GM12878 (cell line): Measurements from ENCODE around the gene SLC2A2. TPM values are rescaled to one million over a fixed set of nuclear protein-coding genes. Genes with fewer than 3 reads are reported as not detected.

ENCODE experiments used
- ATAC-seq: fragments of 200-7000 bp; cut with Tn5 transposase; 3 replicates; pipeline ENCODE4 v1.9.1; 2020; ENCODE audit warnings: mild to moderate bottlenecking, moderate library complexity
- BruUV-seq: library from RNA; stranded (reverse); fragments of 400-500 nt; replicated peaks from 2 replicates; lab custom pipeline; 2021; lab: Mats Ljungman, UMichigan
- CTCF ChIA-PET: fragments of 300-600 bp; sonication (Branson Sonifier 250); formaldehyde crosslinking; extraction: SDS; loops from one replicate; lab custom pipeline; 2021; ENCODE audit warnings: inconsistent platforms; lab: Yijun Ruan, JAX
- POLR2A ChIA-PET: fragments of 350-600 bp; formaldehyde crosslinking; extraction: SDS; loops from one replicate; lab custom pipeline; 2021; ENCODE audit warnings: inconsistent platforms; lab: Charles Lee
- RAD21 ChIA-PET: fragments of 300-600 bp; sonication (Branson Sonifier 250); formaldehyde crosslinking; loops from one replicate; lab custom pipeline; 2023; ENCODE audit warnings: antibody characterized with exemption; ENCODE audit not compliant: unreplicated experiment; lab: Charles Lee
- SMC1A ChIA-PET: fragments of 300-600 bp; sonication (Branson Sonifier 250); formaldehyde crosslinking; loops from one replicate; lab custom pipeline; 2023; ENCODE audit not compliant: unreplicated experiment, uncharacterized antibody; lab: Charles Lee
- DNase-seq: peaks from one replicate; pipeline ENCODE4 v3.0.0-alpha.2; 2011; ENCODE audit warnings: low read depth, low spot score
- FAIRE-seq: peaks from 3 replicates; lab custom pipeline; 2011; peaks lifted over from hg19 to GRCh38; lab: Jason Lieb, UNC
- H2AFZ ChIP-seq: 2 replicates; pipeline ENCODE4 v1.6.0; 2011; ENCODE audit warnings: low read depth, low read length, control low read depth; ENCODE audit not compliant: control insufficient read depth
- H3K27ac ChIP-seq: 2 replicates; pipeline ENCODE4 v1.5.1; 2011; ENCODE audit warnings: control low read depth; ENCODE audit not compliant: control insufficient read depth, insufficient read depth
- H3K27me3 ChIP-seq, 2 experiments: replicated peaks in 1 of 2; 2 replicates each; pipeline versions ENCODE4 v1.6.0 to v1.6.1; 2011; ENCODE audit warnings: low read length in 1 of 2; ENCODE audit not compliant: control insufficient read depth in 2 of 2, insufficient read depth in 2 of 2
- H3K36me3 ChIP-seq, 2 experiments: 2 replicates each; pipeline ENCODE4 v1.5.1; 2011; ENCODE audit warnings: low read length in 1 of 2; ENCODE audit not compliant: control insufficient read depth in 2 of 2, insufficient read depth in 2 of 2
- H3K4me1 ChIP-seq: 2 replicates; pipeline ENCODE4 v1.6.1; 2011; ENCODE audit warnings: mild to moderate bottlenecking, low read length, moderate library complexity, mixed read lengths; ENCODE audit not compliant: control insufficient read depth, insufficient read depth
- H3K4me2 ChIP-seq: 2 replicates; pipeline ENCODE4 v1.6.0; 2011; ENCODE audit warnings: control low read depth; ENCODE audit not compliant: control insufficient read depth, insufficient read depth
- H3K4me3 ChIP-seq: fragments of 200-600 bp; sonication (generic); 2 replicates; pipeline ENCODE4 v1.5.1; 2016
- H3K79me2 ChIP-seq: 2 replicates; pipeline ENCODE4 v1.6.0; 2011; ENCODE audit warnings: low read length; ENCODE audit not compliant: control insufficient read depth, insufficient read depth
- H3K9ac ChIP-seq: 2 replicates; pipeline ENCODE4 v1.8.0; 2011; ENCODE audit warnings: low read length, control low read depth, mixed read lengths; ENCODE audit not compliant: control insufficient read depth, insufficient read depth
- H3K9me3 ChIP-seq: replicated peaks from 3 replicates; pipeline ENCODE4 v1.5.1; 2011; ENCODE audit warnings: mild to moderate bottlenecking, low read length; ENCODE audit not compliant: control insufficient read depth, insufficient read depth
- H4K20me1 ChIP-seq: 2 replicates; pipeline ENCODE4 v1.6.0; 2011; ENCODE audit not compliant: control insufficient read depth, insufficient read depth
- CBX5 ChIP-seq: sonication (generic); IDR thresholded peaks from 2 replicates; pipeline ENCODE4 v1.6.1; 2016; ENCODE audit warnings: low read depth, moderate library complexity, mild to moderate bottlenecking, inconsistent platforms
- NFIC ChIP-seq: IDR thresholded peaks from 2 replicates; pipeline ENCODE4 v1.6.1; 2012; ENCODE audit warnings: low read depth, mild to moderate bottlenecking, inconsistent platforms, low read length, moderate library complexity
- NFYA ChIP-seq: IDR thresholded peaks from 2 replicates; pipeline ENCODE4 v1.6.1; 2011; ENCODE audit warnings: low read depth, mild to moderate bottlenecking, low read length, improper control_type of control experiment, borderline replicate concordance
- NR2C2 ChIP-seq: IDR thresholded peaks from 2 replicates; pipeline ENCODE4 v1.6.1; 2011; ENCODE audit warnings: borderline replicate concordance, low read depth; ENCODE audit not compliant: control insufficient read depth, insufficient read length
- SP1 ChIP-seq: IDR thresholded peaks from one replicate; pipeline ENCODE4 v1.6.1; 2011; ENCODE audit warnings: low read depth, low read length
- STAT1 ChIP-seq: fragments of 450-650 bp; conservative IDR thresholded peaks from 2 replicates; pipeline ENCODE4 v1.6.1; 2014; ENCODE audit warnings: antibody characterized with exemption, mild to moderate bottlenecking
- TCF12 ChIP-seq: IDR thresholded peaks from 2 replicates; pipeline ENCODE4 v1.6.1; 2011; ENCODE audit warnings: low read depth, mild to moderate bottlenecking, low read length
- WRNIP1 ChIP-seq: IDR thresholded peaks from 2 replicates; pipeline ENCODE4 v1.6.1; 2011; ENCODE audit warnings: low read depth, low read length, improper control_type of control experiment, borderline replicate concordance
- ZZZ3 ChIP-seq: IDR thresholded peaks from 2 replicates; pipeline ENCODE4 v1.6.1; 2011; ENCODE audit warnings: low read depth; ENCODE audit not compliant: control insufficient read depth, insufficient read length
- in situ Hi-C: fragments of 300-500 bp; cut with MboI; formaldehyde crosslinking; loops from 9 replicates; pipeline ENCODE4 v1.14.3; 2018; ENCODE audit warnings: mixed read lengths
- intact Hi-C: fragments of 100-400 bp; cut with micrococcal nuclease; formaldehyde crosslinking; loops from one replicate; pipeline ENCODE4 v1.14.2; 2022; ENCODE audit not compliant: unreplicated experiment
- polyA plus RNA-seq, 11 experiments: library from polyadenylated mRNA; depleted of rRNA in 4 of 11; unstranded in 6 of 11; stranded (reverse) in 5 of 11; fragments of >200 nt; fragmentation: Nextera tagmentation in 4 of 11; fragmentation: Illumina TruSeq in 1 of 11; extraction: Ambion mirVana in 4 of 11; extraction: Trizol in 1 of 11; gene quantifications; 1 replicate in 1 of 11; 2 replicates in 10 of 11; pipeline versions ENCODE4 v1.2.1 to v1.2.3, GENCODE V29; 2011 to 2016; ENCODE audit warnings: inconsistent platforms in 2 of 11, missing spikeins in 2 of 11, low read depth in 1 of 11
- total RNA-seq, 4 experiments: library from RNA; depleted of rRNA in 3 of 4; stranded (reverse); fragments of >200 nt in 3 of 4; fragmentation: Illumina TruSeq in 1 of 4; extraction: Trizol in 1 of 4; gene quantifications; 2 replicates each; pipeline versions ENCODE4 v1.2.1 to v1.2.3, GENCODE V29; 2013 to 2021
- TF ChIP-seq, protein P1 (sequence below): fragments of 450-650 bp; IDR thresholded peaks from 2 replicates; pipeline ENCODE4 v1.6.1; 2017; ENCODE audit warnings: borderline replicate concordance
- TF ChIP-seq, protein P2 (sequence below): IDR thresholded peaks from 2 replicates; pipeline ENCODE4 v1.6.1; 2012; ENCODE audit warnings: low read depth, low read length, improper control_type of control experiment
- TF ChIP-seq, protein P3 (sequence below): fragments of 450-650 bp; IDR thresholded peaks from 2 replicates; pipeline ENCODE4 v1.6.1; 2018; ENCODE audit warnings: borderline replicate concordance, mild to moderate bottlenecking; ENCODE audit not compliant: partially characterized antibody
- TF ChIP-seq, protein P4 (sequence below): IDR thresholded peaks from 2 replicates; pipeline ENCODE4 v1.6.1; 2012; ENCODE audit warnings: mild to moderate bottlenecking, low read depth, low read length

The SLC2A2 gene
- total and polyA plus RNA-seq, 10 of the 15 experiments (the other 5 are each of a cell fraction or from before 2014, with no cell fraction given), result 0.04 to 0.10 (median 0.04) TPM; not detected in 7

DNA sequence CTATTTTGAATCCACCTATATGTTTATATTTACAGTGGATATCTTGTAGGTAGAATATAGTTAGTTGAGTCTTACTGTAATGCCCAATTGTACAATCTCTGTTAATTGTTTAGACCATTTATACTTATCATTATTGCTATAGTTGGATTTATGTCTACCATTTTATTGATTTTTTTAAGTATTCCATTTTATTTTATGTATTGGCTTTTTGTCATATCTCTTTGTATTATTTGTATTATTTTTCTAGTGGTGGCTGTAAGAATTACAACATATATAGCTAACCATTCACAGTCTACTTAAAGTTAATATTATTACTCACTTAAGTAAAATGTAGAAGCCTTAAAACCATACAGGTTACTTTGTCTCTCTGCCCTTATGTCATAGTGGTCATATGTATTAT lies 46.1 kb downstream of the SLC2A2 start:
- no TSS peak for BruUV-seq
- no peak overlapping the region for H3K27ac ChIP-seq
- TF ChIP-seq, protein P1, sequence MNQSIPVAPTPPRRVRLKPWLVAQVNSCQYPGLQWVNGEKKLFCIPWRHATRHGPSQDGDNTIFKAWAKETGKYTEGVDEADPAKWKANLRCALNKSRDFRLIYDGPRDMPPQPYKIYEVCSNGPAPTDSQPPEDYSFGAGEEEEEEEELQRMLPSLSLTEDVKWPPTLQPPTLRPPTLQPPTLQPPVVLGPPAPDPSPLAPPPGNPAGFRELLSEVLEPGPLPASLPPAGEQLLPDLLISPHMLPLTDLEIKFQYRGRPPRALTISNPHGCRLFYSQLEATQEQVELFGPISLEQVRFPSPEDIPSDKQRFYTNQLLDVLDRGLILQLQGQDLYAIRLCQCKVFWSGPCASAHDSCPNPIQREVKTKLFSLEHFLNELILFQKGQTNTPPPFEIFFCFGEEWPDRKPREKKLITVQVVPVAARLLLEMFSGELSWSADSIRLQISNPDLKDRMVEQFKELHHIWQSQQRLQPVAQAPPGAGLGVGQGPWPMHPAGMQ, result no peak
- TF ChIP-seq TCF12 (no peak), STAT1 (no peak), CBX5 (no peak), NFYA (no peak), NFIC (no peak), NR2C2 (no peak), ZZZ3 (no peak), SP1 (no peak), WRNIP1 (no peak)
- TF ChIP-seq, protein P2, sequence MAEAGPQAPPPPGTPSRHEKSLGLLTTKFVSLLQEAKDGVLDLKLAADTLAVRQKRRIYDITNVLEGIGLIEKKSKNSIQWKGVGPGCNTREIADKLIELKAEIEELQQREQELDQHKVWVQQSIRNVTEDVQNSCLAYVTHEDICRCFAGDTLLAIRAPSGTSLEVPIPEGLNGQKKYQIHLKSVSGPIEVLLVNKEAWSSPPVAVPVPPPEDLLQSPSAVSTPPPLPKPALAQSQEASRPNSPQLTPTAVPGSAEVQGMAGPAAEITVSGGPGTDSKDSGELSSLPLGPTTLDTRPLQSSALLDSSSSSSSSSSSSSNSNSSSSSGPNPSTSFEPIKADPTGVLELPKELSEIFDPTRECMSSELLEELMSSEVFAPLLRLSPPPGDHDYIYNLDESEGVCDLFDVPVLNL, result no peak
- TF ChIP-seq, protein P3, sequence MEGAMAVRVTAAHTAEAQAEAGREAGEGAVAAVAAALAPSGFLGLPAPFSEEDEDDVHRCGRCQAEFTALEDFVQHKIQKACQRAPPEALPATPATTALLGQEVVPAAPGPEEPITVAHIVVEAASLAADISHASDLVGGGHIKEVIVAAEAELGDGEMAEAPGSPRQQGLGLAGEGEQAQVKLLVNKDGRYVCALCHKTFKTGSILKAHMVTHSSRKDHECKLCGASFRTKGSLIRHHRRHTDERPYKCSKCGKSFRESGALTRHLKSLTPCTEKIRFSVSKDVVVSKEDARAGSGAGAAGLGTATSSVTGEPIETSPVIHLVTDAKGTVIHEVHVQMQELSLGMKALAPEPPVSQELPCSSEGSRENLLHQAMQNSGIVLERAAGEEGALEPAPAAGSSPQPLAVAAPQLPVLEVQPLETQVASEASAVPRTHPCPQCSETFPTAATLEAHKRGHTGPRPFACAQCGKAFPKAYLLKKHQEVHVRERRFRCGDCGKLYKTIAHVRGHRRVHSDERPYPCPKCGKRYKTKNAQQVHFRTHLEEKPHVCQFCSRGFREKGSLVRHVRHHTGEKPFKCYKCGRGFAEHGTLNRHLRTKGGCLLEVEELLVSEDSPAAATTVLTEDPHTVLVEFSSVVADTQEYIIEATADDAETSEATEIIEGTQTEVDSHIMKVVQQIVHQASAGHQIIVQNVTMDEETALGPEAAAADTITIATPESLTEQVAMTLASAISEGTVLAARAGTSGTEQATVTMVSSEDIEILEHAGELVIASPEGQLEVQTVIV, result no peak
- TF ChIP-seq, protein P4, sequence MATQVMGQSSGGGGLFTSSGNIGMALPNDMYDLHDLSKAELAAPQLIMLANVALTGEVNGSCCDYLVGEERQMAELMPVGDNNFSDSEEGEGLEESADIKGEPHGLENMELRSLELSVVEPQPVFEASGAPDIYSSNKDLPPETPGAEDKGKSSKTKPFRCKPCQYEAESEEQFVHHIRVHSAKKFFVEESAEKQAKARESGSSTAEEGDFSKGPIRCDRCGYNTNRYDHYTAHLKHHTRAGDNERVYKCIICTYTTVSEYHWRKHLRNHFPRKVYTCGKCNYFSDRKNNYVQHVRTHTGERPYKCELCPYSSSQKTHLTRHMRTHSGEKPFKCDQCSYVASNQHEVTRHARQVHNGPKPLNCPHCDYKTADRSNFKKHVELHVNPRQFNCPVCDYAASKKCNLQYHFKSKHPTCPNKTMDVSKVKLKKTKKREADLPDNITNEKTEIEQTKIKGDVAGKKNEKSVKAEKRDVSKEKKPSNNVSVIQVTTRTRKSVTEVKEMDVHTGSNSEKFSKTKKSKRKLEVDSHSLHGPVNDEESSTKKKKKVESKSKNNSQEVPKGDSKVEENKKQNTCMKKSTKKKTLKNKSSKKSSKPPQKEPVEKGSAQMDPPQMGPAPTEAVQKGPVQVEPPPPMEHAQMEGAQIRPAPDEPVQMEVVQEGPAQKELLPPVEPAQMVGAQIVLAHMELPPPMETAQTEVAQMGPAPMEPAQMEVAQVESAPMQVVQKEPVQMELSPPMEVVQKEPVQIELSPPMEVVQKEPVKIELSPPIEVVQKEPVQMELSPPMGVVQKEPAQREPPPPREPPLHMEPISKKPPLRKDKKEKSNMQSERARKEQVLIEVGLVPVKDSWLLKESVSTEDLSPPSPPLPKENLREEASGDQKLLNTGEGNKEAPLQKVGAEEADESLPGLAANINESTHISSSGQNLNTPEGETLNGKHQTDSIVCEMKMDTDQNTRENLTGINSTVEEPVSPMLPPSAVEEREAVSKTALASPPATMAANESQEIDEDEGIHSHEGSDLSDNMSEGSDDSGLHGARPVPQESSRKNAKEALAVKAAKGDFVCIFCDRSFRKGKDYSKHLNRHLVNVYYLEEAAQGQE, result no peak
- H3K4me3 ChIP-seq, result no peak overlapping the region
- H3K79me2 ChIP-seq, result no peaks in the 10 kb centered on the region
- no peaks in the 10 kb centered on the region; a peak in 2 of 4 replicates for H3K27me3 ChIP-seq
- ChIA-PET POLR2A (no interaction called here), RAD21 (interaction anchor here (0.6 to 1.2 kb wide), 2 partner anchors 18 to 1038 kb away, joined by 3 to 4 read pairs; no protein-coding TSS in a partner anchor), CTCF (interaction anchor here (0.6 kb wide), 1 partner anchor 520 kb away, joined by 3 read pairs; no protein-coding TSS in a partner anchor), SMC1A (interaction anchor here (0.6 kb wide), 1 partner anchor 851 kb away, joined by 3 read pairs; no protein-coding TSS in a partner anchor)
- no peaks in the 10 kb centered on the region for H3K9me3 ChIP-seq
- no peak overlapping the region for H3K9ac ChIP-seq
- intact Hi-C loops (no loop called here), in situ Hi-C loops (no loop called here)
- H3K36me3 ChIP-seq, result no peaks in the 10 kb centered on the region
- H2AFZ ChIP-seq, result no peak overlapping the region
- H3K4me2 ChIP-seq, result no peak overlapping the region
- H3K4me1 ChIP-seq, result no peaks in the 10 kb centered on the region
- H4K20me1 ChIP-seq, result no peaks in the 10 kb centered on the region
- DNase-seq (no peak), FAIRE-seq (no peak), ATAC-seq (no peak)
